ENCODE measurements around the gene SLIT3.

DNA sequence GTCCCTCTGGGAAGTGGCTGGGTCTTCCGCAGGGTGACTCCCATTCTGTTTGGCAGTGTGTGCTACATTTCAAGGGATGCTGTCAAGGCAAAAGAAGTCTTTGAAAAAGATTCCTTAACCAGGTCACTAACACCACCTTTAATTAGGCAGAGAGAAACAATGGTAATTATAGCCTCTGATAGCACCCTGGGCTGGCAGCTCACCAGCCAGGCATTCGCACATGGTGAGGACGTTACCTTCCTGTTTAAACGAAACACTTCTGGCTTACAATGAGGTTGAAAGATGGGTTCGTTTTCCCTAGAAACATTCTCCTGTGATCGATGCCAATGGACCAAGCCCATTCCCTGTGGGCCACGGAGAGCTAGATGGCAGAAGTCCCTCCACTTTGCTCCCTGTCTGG is 491.7 kb downstream of the SLIT3 start:
- TF ChIP-seq, protein P1, sequence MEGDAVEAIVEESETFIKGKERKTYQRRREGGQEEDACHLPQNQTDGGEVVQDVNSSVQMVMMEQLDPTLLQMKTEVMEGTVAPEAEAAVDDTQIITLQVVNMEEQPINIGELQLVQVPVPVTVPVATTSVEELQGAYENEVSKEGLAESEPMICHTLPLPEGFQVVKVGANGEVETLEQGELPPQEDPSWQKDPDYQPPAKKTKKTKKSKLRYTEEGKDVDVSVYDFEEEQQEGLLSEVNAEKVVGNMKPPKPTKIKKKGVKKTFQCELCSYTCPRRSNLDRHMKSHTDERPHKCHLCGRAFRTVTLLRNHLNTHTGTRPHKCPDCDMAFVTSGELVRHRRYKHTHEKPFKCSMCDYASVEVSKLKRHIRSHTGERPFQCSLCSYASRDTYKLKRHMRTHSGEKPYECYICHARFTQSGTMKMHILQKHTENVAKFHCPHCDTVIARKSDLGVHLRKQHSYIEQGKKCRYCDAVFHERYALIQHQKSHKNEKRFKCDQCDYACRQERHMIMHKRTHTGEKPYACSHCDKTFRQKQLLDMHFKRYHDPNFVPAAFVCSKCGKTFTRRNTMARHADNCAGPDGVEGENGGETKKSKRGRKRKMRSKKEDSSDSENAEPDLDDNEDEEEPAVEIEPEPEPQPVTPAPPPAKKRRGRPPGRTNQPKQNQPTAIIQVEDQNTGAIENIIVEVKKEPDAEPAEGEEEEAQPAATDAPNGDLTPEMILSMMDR (IDR thresholded peaks at IDR 0.05; ENCODE audit: low read depth, low read length, poor library complexity, severe bottlenecking) = no peak
- no peak for TF ChIP-seq EZH2phosphoT487 (IDR thresholded peaks at IDR 0.05; ENCODE audit: borderline replicate concordance, low read length)

All from DOHH2 (cell line).